CD4-positive, alpha-beta T cell treated with Interleukin-1 beta for 1 hour (primary cell): Measurements from ENCODE around the gene FGF5.
"Not testable (repeated sequence)": the region's sequence is repeated elsewhere in the genome, so short reads cannot be mapped to it uniquely, and the experiment has no call there.

Experiments used
- DNase-seq, 2 donors: peaks; one replicate each; pipeline ENCODE4 v3.0.0-alpha.2; 2020 to 2022

Gene FGF5

DNA sequence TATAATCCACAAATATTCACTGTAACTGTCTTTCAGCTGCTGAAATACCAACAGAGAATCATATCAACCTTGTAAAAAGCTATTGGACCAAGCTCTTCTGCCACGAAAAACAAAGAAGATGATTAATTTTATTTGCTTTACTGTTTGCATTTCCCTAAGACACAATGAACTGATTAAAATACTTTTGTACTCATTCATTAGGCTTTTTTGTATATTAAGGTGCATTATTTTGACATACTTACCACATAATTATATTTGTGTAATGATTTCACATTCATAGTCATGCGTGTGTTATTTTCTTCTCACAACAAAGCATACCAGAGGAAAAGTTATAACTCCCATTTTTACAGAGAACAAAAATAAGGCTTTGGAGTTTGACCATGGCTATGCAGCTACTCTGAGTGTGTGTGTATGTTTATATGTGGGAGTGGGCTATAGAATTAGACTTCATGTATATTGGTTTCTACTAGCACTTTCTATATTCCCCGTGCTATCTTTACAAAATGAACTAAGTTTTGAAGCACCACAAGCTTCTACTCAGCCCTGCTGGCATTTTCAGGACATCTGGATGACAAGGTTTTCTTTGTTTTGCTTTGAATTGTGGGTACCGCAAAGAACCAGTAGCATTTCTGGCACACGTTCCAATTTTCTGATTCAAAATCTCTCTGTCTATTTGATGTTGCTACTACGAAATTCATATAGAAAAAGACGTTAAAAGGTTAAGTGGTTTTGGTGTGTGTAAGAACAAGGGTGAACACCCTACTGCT is 11.0 kb upstream of the FGF5 start:
- no peak for DNase-seq

DNA sequence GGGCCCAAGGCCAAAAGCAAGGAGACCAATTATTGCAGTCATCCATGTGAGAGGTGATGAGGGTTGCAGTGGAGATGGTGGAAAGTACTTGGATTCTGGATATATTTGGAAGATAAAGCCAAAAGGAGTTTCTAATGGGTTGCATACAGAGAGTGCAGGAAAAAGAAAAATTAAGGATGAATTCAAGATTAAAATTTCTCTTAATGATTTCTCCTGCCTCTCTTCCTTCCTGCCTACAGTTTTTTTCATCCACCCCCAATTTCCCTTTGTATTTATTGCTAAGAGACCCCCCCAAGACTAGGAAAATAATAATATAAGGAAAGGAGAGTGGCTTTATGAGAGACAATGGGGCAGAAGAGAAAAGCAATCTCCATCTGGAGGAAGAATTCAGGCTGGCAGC is 8.6 kb upstream of the FGF5 start:
- DNase-seq = no peak

DNA sequence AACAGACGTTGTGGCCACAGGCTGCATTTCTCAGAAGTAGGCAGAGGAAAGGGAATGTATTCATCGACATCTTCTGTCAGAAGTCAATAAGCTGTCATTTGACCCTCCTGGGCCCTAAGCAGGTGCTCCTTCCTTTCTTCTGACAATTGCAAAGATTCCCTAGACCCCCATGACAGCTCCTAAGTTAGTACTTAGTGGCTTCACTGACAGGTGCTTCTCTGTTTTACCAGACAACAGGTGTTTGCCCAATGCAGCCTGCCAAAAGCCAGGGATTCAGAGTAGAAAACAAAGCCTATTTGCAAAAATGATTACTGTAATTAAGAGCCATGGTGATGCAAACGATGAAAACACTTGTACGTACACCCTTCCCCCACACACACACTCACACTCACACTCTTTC is 7.5 kb upstream of the FGF5 start:
- no peak for DNase-seq

DNA sequence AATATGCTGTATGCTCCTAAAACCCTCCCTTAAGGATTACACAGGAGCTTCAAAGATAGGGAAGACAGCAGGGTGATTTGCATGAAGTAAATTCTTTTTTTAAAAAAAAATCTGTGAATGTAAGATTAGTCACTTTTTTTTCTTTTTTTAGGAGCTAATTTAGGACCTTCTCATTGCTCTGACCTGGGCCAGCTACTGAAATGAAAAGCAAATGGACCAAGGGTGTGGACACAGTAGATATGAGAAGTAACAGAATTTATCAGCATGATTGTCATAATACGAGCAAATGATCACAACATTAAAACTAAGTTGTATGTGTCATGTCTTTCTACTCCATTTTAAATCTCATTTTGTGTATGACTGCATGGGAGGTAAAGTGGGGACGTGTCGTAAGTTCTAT is 6.6 kb upstream of the FGF5 start:
- no peak for DNase-seq

DNA sequence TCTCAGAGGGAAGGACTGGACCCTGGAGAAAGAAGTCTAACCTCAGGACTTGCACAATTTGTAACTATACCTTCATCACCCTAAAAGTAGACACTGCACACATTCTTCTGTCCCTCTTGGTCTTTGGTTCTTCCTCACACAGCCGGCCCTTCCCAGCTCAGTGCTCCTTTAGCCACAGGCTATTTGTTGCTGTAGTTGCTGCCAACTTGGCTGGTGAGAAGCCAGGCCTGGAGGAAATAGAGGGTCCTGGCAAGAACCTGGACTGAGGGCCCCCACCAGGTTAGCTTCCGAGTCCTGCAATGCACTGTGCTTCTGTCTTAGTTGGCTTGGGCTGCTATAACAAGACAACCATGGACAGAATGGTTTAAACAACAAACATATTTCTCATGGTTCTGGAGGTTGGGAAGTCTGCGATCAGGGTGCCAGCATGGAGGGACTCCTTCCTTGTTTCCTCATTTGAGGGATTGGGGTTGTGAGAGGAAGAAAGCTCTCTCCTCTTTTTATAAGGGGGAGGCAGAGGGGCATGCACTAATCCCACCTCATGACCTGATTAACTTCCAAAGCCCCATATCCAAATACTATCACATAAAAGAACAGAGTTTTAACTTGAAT is 4.4 kb upstream of the FGF5 start:
- DNase-seq = no peak

DNA sequence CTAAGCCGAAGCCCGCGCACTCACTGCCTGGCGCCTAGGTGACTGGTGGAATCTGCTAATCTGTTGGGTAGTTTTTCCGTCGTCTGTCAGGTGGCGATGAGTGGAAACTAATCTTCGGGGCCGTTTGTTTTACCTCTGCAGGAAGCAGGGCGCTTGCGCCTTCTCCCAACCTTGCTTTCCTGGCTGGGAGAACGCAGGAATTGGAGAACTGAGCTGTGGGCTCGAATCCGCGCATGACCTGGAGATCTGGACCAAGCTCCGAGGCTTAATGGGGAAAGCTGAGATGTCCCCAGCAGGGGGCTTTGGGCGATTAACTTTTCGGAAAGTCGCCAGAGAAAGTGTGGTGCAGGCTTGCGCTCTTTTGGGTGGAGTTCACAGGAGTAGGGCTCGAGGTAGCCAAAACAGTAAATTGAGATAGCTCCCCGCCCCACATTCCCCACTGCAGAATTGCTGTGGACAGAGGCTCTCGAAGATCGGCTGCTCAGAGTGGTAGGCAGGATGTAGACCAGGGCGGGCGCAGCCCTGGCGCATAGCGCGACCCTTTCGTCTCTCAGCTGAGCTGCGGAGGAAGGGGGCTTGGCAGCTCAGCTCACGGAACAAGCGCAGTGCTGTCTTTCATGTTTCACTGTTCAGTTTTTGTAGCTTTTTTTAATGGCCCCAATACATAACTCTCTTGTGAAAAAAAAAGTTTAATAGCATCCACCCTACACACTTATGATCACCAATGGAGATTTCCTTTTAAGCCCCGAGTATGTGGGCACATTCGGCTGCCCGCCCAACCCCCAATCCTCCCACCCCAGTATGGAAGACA is 2.7 kb upstream of the FGF5 start:
- DNase-seq = no peak

DNA sequence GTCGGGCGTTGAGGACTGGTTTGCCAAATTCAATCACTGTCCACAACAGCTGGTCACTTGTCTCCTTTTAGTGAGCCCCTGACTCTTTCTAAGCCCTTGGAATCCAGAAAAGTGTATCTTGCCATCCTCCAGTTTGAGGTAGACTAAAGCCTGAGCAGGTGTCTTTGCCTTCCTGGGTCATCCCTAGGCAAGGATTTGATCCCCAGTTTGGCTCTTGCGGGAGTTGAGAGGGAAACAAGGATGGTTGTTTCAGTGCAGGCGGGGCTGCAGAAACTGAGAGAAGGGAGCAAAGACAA is 2.2 kb upstream of the FGF5 start:
- no peak for DNase-seq

DNA sequence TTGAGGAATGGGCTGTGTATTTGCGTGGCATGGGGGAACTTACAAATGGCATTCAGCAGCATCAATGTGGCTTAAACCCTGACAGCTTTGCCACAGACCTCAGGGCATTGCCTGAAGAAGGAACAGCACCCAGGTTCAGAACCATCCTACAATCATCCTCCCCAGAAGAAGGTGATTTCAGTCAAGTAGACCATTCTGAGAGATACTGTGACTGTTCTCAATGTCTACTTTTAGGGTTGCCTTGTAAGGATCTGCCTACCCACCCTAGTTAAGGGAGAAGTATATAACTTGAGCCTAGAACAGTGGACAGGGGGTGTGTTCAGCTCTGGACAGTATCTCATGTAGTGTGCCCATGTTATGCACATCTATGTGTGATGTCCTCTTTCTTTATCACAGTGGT is 1.6 kb upstream of the FGF5 start:
- DNase-seq = no peak

DNA sequence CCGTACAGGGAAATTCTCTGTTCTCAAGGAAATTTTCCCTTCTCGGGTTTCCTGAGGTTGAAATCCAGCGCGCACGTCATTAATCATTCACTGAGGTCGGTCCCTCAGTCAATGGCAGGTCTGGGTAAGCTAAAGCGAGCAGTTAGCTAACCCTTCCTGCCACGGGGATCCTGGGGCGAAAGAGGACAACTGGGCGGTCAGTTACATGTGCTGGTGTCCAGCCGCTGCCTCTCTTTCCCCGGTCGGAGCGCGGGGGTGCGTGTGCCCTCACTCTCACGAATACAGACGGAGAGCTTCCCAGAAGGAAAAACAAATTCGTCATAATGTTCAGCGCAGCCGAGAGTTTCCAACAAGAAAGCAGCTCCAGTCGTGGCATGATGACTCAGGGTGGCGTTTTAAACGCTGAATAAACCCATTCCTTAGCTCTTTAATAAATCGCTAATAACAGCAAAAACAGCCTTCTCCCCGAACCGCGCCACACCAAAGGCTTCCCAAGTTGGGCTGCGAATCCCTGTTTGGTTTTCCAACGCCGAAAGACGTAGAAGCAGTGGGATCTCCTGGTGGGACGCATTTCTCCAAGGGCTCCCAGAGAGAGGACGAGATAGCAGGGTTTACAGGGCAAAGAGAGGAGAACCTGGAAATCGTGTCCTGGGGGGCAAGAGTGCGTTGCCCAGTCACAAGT is 752 bp upstream of the FGF5 start:
- DNase-seq = no peak

DNA sequence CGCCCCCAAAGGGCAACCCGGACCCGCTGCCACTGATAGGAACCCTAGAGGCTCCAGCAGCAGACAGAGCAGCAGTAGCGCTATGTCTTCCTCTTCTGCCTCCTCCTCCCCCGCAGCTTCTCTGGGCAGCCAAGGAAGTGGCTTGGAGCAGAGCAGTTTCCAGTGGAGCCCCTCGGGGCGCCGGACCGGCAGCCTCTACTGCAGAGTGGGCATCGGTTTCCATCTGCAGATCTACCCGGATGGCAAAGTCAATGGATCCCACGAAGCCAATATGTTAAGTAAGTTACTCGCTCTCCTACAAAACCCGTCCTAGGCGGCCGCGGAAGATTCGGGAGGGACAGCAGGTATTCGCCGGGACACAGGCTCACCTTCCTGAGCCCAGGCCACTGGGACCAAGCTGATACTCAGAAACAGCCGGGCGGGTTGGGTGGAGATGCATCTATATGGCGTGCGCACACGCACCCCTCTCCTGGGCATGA is 477 bp downstream of the FGF5 start:
- no peak for DNase-seq

DNA sequence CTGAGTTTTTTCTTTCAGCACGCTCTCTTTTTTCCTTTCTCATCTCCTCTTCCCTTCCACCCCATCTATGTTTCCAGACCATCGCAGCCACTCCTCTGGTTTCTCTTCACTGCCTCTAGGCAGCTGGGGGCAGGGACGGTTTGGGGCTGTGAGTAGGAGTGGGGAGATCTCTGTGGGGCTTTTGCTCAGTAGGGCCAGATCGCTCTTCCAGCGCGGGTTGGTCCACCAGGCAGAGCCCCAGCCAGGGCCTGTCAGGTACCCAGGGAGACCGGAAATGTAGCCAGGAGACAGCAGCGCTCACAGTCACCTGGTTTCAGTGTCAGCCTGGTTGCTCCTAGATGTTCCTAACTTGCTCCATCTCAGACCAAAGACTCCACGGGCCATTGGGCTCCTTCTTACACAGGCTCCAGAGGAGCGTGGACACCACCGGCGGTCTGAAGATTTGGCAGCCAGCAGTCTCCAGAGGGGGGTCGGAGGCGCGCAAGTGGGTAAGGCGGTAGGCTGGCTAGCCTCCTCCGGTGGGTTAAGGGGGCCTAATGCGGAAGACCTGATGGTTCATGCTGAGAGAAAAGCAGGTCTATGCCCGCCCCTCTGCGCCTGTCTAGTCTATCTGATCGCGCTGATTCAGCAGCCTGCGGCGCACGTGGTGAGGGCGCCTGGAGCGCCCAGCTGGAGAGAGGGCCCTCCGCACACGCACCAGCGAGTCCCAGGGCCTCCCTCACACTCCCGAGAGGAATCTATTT is 1.8 kb downstream of the FGF5 start:
- no peak for DNase-seq

DNA sequence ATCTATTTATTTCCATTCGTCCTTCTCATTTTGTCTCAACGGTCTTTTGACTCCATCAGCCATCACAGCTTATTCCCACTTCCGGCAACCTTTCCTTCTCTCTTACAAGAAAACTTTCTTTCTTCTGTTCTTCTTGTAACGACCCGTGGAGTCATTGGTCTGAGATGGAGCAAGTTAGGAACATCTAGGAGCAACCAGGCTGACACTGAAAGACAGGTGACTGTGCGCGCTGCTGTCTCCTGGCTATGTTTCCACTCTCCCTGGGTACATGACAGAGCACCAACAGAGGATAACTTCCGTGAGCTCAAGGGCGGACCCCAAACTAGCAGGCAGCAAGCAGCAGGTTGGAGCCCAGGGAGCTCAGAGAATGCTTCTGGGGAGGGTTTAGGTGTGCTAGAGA is 2.5 kb downstream of the FGF5 start:
- DNase-seq = no peak

DNA sequence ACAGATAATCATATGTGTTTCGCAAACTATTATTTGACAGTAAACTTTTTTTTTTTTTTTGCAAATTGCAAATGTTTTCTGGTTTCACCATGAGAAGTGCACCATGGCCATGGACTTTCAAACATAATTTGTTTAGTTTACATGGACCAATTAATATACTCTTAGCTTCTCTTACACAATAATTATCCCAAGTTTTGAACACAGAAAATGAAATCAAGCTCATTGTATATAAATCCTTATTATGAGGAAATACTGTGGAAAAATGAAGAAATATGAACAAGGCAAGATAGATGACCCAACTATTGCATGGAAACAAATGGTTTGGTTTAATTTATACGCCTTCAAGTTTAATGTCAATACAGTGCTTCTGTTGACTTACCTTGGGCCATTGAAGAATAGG is 3.9 kb downstream of the FGF5 start:
- no peak for DNase-seq

DNA sequence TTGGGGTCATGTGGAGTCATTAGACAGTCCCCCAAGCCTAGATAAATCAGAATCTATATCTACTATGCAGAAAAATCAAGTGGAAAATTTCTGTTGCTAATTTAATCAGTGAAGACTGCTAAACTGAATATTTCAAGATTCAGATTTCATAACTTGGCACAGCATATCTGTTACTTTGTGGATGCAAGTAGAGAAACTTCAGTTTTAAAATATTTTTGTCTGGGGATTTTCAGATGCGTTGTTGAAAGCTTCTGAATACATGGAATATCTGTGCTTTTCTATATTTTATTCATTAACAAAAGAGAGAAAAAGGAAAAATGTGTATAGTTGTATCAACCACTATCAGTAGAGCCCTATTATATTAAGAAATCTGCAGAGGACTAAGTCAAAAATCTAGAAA is 4.4 kb downstream of the FGF5 start:
- no peak for DNase-seq

DNA sequence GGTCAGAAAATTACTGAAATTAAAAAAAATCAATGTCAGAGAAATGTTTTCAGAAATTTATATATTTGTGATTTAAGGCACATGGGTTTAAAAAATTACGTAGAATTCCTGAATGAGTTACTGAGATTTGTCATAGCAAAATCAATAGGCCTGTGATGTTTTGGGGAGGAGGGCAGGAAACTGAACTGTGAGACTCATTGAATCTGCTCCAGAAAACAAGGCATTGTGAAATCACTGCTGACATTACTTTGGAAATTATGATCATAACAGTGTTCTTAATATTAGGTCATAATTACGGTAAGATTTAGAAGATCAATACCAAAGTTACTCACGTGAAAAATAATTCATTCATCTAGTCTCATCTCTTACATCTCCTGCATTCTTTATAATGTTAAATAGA is 5.3 kb downstream of the FGF5 start:
- no peak for DNase-seq

DNA sequence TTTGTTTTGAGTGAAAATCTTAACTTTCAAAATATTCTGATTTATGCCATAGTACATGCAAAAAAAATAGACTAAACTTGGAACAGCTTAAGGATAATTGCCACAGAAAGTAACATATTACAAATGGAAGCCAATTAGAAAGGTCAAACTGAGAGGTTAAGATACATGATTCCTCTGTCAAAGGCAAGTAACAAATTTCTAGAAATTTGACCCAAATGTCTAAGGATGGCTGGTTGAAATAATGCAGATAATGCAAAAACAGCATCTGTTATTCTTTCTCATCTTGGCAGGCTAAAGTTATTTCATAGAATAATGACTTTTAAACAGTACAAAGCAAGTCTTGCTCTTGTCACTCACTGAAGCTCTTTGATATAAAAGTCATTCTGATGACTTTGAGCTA is 10.5 kb downstream of the FGF5 start:
- no peak for DNase-seq

DNA sequence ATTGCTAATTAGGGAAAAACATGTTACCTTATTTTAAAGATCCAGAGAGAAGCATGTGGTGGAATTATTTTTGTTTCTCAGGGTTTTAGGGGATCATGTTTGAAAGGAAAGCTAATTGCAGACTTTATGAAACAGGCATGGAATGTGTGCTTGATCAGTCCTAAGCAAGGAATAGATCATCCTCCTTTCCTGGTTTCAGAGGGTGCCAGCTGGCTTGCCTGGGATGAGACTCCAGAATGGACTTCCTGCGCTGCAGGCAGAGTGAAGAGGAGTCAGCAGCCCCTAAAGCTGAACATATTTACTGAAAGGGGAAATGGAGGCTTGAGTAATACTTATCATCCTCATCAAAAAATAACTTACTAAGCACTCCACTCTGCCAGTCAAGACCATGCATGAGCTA is 13.3 kb downstream of the FGF5 start:
- DNase-seq = no peak

DNA sequence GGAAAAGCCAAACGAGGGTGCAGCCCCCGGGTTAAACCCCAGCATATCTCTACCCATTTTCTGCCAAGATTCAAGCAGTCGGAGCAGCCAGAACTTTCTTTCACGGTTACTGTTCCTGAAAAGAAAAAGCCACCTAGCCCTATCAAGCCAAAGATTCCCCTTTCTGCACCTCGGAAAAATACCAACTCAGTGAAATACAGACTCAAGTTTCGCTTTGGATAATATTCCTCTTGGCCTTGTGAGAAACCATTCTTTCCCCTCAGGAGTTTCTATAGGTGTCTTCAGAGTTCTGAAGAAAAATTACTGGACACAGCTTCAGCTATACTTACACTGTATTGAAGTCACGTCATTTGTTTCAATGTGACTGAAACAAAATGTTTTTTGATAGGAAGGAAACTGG is 20.0 kb downstream of the FGF5 start:
- no peak for DNase-seq

DNA sequence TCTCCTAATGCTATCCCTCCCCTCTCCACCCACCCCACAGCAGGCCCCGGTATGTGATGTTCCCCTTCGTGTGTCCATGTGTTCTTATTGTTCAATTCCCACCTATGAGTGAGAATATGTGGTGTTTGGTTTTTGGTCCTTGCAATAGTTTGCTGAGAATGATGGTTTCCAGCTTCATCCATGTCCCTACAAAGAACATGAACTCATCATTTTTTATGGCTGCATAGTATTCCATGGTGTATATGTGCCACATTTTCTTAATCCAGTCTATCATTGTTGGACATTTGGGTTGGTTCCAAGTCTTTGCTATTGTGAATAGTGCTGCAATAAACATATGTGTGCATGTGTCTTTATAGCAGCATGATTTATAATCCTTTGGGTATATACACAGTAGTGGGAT is 24.2 kb downstream of the FGF5 start:
- DNase-seq = not testable (repeated sequence)

DNA sequence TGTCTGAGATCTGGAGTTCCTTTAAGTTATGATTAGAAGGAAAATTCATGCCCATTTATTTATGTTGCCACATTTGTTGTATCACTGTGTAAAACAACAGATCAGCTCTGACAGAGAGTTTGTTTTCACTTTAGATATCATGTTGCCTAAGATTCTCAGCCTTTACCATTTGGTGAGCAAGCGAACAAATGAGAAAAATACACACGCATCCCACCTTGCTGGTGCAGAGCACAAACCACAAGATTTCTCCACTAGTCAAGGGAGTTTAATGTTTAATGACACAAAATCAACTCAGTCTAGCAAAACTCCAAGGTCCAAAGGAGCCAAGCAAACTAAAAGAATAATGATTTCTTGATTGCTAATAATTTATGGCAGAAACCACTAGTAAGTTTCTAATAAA is 27.7 kb downstream of the FGF5 start:
- DNase-seq = no peak

DNA sequence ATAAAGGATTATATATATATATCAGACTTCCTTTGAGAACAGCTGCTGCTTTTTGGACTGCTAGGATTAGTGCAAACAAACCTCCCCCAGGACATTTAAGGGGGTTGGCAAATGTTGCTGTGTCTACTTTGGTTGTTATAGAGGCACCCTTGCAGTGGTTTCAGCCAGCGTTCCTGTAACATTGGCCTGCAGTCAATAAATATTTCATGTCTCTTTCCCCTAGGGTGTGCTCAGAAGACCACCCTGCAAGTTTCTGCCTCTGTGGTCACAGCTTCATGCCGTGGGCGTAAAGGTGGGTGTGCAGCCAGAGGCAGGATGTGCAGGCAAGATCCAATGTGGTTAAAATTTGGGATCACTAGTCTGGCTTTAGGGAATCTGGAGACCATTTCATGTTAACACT is 28.9 kb downstream of the FGF5 start:
- DNase-seq = no peak

DNA sequence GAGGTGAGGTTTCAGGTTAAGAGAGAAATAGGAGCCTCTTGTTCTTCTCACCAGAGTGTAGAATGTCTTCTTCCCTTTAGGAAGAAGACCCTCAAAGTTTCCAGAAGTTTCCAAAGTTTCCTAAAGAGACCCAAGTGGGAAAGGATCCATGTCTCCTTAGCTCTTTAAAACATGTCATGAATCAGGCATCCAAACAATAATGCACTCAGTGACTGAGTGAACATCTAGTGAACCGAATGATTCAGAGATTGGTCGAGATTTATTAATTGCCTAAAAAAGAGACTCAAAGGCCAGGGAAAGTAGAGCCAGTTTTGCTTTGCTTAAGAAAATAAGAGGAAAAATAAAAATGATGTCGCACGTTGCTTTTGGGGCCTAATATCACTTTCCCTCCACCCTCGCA is 29.4 kb downstream of the FGF5 start:
- DNase-seq = no peak

DNA sequence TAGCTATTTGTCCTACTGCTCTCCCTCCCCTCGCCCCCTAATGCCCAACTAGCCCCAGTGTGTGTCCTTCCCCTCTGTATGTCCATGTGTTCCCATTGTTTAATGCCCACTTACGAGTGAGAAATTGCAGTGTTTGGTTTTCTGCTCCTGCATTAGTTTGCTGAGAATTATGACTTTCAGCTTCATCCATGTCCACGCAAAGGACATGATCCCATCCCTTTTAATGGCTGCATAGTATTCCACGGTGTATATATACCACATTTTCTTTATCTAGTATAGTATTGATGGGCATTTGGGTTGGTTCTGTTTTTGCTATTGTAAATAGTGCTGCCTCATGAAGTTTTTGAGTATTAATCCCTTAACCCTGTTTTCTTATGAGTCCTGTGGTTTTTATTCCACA is 35.4 kb downstream of the FGF5 start:
- DNase-seq = no peak
